ENCODE data around the gene LSAMP. TPM values are rescaled to one million over a fixed set of nuclear protein-coding genes. Genes with fewer than 3 reads are reported as not detected.
"Not testable (repeated sequence)": the region's sequence is repeated elsewhere in the genome, so short reads cannot be mapped to it uniquely, and the experiment has no call there.

The LSAMP gene
- total RNA-seq, 1 donor from 2014 or later, result not detected

- DNase-seq, result no peak
- intact Hi-C loops (cut with micrococcal nuclease), result no loop called here
- H3K4me3 Mint-ChIP-seq, result no peak overlapping the region
- H3K27ac Mint-ChIP-seq, result no peak overlapping the region
- no peaks in the 10 kb centered on the region for H3K36me3 Mint-ChIP-seq (ENCODE audit: low read depth)
- H3K9me3 Mint-ChIP-seq, result no peaks in the 10 kb centered on the region
- peaks cover 18% of the 10 kb centered on the region for H3K27me3 Mint-ChIP-seq
- H3K4me1 Mint-ChIP-seq, result no peaks in the 10 kb centered on the region
These were observed 678.5 kb downstream of the LSAMP start for GRCh38 chr3:115766587-115767482.

GRCh38 chr3:115761927-115762305 is 683.4 kb downstream of the LSAMP start:
- no peak overlapping the region for H3K4me3 Mint-ChIP-seq
- no peak overlapping the region for H3K27ac Mint-ChIP-seq
- H3K9me3 Mint-ChIP-seq, result no peaks in the 10 kb centered on the region
- H3K36me3 Mint-ChIP-seq (ENCODE audit: low read depth), result no peaks in the 10 kb centered on the region
- H3K4me1 Mint-ChIP-seq, result no peaks in the 10 kb centered on the region
- H3K27me3 Mint-ChIP-seq, result peaks cover 4% of the 10 kb centered on the region
- intact Hi-C loops (cut with micrococcal nuclease), result no loop called here
- DNase-seq, result no peak

GRCh38 chr3:115760716-115761115 is 684.6 kb downstream of the LSAMP start:
- no peaks in the 10 kb centered on the region for H3K4me1 Mint-ChIP-seq
- no peak overlapping the region for H3K4me3 Mint-ChIP-seq
- no peak for DNase-seq
- intact Hi-C loops (cut with micrococcal nuclease), result no loop called here
- H3K9me3 Mint-ChIP-seq, result no peaks in the 10 kb centered on the region
- no peaks in the 10 kb centered on the region for H3K36me3 Mint-ChIP-seq (ENCODE audit: low read depth)
- H3K27me3 Mint-ChIP-seq, result peaks cover 3% of the 10 kb centered on the region
- no peak overlapping the region for H3K27ac Mint-ChIP-seq

- H3K4me1 Mint-ChIP-seq, result no peaks in the 10 kb centered on the region
- H3K4me3 Mint-ChIP-seq, result no peak overlapping the region
- peaks cover 6% of the 10 kb centered on the region for H3K27me3 Mint-ChIP-seq
- DNase-seq, result no peak
- H3K9me3 Mint-ChIP-seq, result no peaks in the 10 kb centered on the region
- no peaks in the 10 kb centered on the region for H3K36me3 Mint-ChIP-seq (ENCODE audit: low read depth)
- intact Hi-C loops (cut with micrococcal nuclease), result no loop called here
- H3K27ac Mint-ChIP-seq, result no peak overlapping the region
These were observed 687.1 kb downstream of the LSAMP start for GRCh38 chr3:115758076-115758763.

- H3K9me3 Mint-ChIP-seq; H3K27ac Mint-ChIP-seq; intact Hi-C loops (cut with micrococcal nuclease); H3K4me3 Mint-ChIP-seq; DNase-seq; H3K36me3 Mint-ChIP-seq (ENCODE audit: low read depth); H3K4me1 Mint-ChIP-seq: not testable (repeated sequence)
- peaks cover 15% of the 10 kb centered on the region for H3K27me3 Mint-ChIP-seq
These were observed 692.3 kb downstream of the LSAMP start for GRCh38 chr3:115752978-115753377.

All from activated CD4-positive, alpha-beta T cell treated with anti-CD3 and anti-CD28 coated beads, Interleukin-2, amount 10 ng/mL, durations not matched to agents 24 days and 14 days (primary cell).